Spleen (tissue), 11 donors: Measurements from ENCODE around the gene ILKAP. TPM values are rescaled to one million over a fixed set of nuclear protein-coding genes. Genes with fewer than 3 reads are reported as not detected.
"Not testable (repeated sequence)": the region's sequence is repeated elsewhere in the genome, so short reads cannot be mapped to it uniquely, and the experiment has no call there.

Source experiments
- DNase-seq: peaks from one replicate; pipeline ENCODE4 v3.0.0-alpha.2; 2020
- H3K27ac ChIP-seq, 8 donors: fragments of 200-600 bp; sonication (generic) in 7 of 8; 1 replicate in 4 of 8; 2 replicates in 4 of 8; pipeline versions ENCODE4 v1.5.0 to v1.8.0; 2016 to 2021; ENCODE audit warnings: inconsistent platforms in 4 of 8, mild to moderate bottlenecking in 4 of 8, moderate library complexity in 1 of 8
- H3K27me3 ChIP-seq, 7 donors: fragments of 200-600 bp; sonication (generic) in 6 of 7; replicated peaks in 1 of 7; 1 replicate in 4 of 7; 2 replicates in 3 of 7; pipeline versions ENCODE4 v1.5.0 to v1.8.0; 2016 to 2021; ENCODE audit warnings: inconsistent platforms in 3 of 7, mild to moderate bottlenecking in 1 of 7
- H3K36me3 ChIP-seq, 6 donors: fragments of 200-600 bp; sonication (generic) in 5 of 6; 1 replicate in 4 of 6; 2 replicates in 2 of 6; pipeline versions ENCODE4 v1.5.0 to v1.8.0; 2016 to 2021; ENCODE audit warnings: inconsistent platforms in 2 of 6
- H3K4me1 ChIP-seq, 6 donors: fragments of 200-600 bp; sonication (generic) in 5 of 6; 1 replicate in 3 of 6; 2 replicates in 3 of 6; pipeline versions ENCODE4 v1.5.0 to v1.8.0; 2016 to 2021; ENCODE audit warnings: inconsistent platforms in 3 of 6
- H3K4me3 ChIP-seq, 8 donors: fragments of 200-600 bp; sonication (generic) in 7 of 8; 1 replicate in 4 of 8; 2 replicates in 4 of 8; pipeline versions ENCODE4 v1.5.0 to v1.8.0; 2016 to 2021; ENCODE audit warnings: inconsistent platforms in 4 of 8, mild to moderate bottlenecking in 4 of 8, moderate library complexity in 2 of 8
- H3K9me3 ChIP-seq, 8 donors: fragments of 200-600 bp; sonication (generic) in 7 of 8; 1 replicate in 4 of 8; 2 replicates in 4 of 8; pipeline versions ENCODE4 v1.5.0 to v1.8.0; 2016 to 2021; ENCODE audit warnings: inconsistent platforms in 4 of 8
- CTCF ChIP-seq, 11 experiments: fragments of 200-600 bp in 7 of 11; fragments of 450-650 bp in 4 of 11; sonication (generic) in 4 of 11; IDR thresholded peaks in 8 of 11; conservative IDR thresholded peaks in 3 of 11; 1 replicate in 7 of 11; 2 replicates in 4 of 11; pipeline versions ENCODE4 v1.4.0 to v1.8.0; 2016 to 2021; ENCODE audit warnings: antibody characterized with exemption in 11 of 11, inconsistent platforms in 4 of 11, mild to moderate bottlenecking in 1 of 11
- POLR2A ChIP-seq, 3 donors: fragments of 450-650 bp; IDR thresholded peaks; one replicate each; pipeline ENCODE4 v1.5.1; 2017; ENCODE audit warnings: antibody characterized with exemption in 3 of 3, mild to moderate bottlenecking in 1 of 3
- POLR2AphosphoS5 ChIP-seq, 3 donors: sonication (generic); formaldehyde crosslinking; IDR thresholded peaks; one replicate each; pipeline ENCODE4 v1.5.1; 2017; ENCODE audit warnings: antibody characterized with exemption in 3 of 3
- WGBS, 5 donors: extraction: QIAGEN DNeasy Blood & Tissue Kit in 3 of 5; methylation state at CpG; one replicate each; pipeline versions ENCODE4 v1.1.5 to v1.1.7; 2013 to 2018; 5-methylcytosine and 5-hydroxymethylcytosine counted together
- intact Hi-C: fragments of 100-400 bp; cut with DNase I; formaldehyde crosslinking; loops from one replicate; pipeline ENCODE4 v1.15.0; 2023; ENCODE audit warnings: low total_unique reads
- polyA plus RNA-seq, 3 donors: library from polyadenylated mRNA; stranded (reverse); fragments of 200-250 nt; gene quantifications; one replicate each; pipeline ENCODE4 v1.2.1, GENCODE V29; 2013
- total RNA-seq, 7 donors: library from RNA; depleted of rRNA in 3 of 7; stranded (reverse); fragments of >200 nt in 3 of 7; fragmentation: NEBNext Ultra II Directional in 4 of 7; extraction: Animal tissue kit (Norgen Biotek cat#: 25700) in 4 of 7; gene quantifications; one replicate each; pipeline versions ENCODE4 v1.1.0 to v1.2.1, GENCODE V29; 2016 to 2021
- donor health status: healthy with polysubstance abuse.
- donor health status: DM: no; HTN: no; CAD: no; lungs with moderate emphysema.
- donor health status: DM: no; HTN: no; CAD: no.
- donor health status: Bipolar disorder and iron deficiency.
- donor health status: healthy.
- donor health status: DM: no; HTN: no; CAD: no.
- donor health status: DM: yes; HTN: yes; CAD: no.

ILKAP gene
- total and polyA plus RNA-seq, 10 donors = 39.7 to 64.5 (median 50.1) TPM

GRCh38 chr2:238172439-238172838, 31.1 kb downstream of the ILKAP start:
- no peaks in the 10 kb centered on the region for H3K4me1 ChIP-seq
- no peak for TF ChIP-seq CTCF (IDR thresholded peaks at IDR 0.05 in 8 of 11, conservative IDR thresholded peaks at IDR 0.05 in 3 of 11)
- TF ChIP-seq POLR2AphosphoS5 (IDR thresholded peaks at IDR 0.05) = peak in 2 of 3 donors; percentile 11 to 53
- no peak for TF ChIP-seq POLR2A (IDR thresholded peaks at IDR 0.05)
- no peaks in the 10 kb centered on the region for H3K9me3 ChIP-seq
- H3K27ac ChIP-seq = no peak overlapping the region
- intact Hi-C loops = no loop called here
- WGBS, 5 donors = 89 to 96% (median 91%) methylated on average over 13 to 14 of the region's 14 CpGs
- H3K27me3 ChIP-seq = no peaks in the 10 kb centered on the region
- no peak for DNase-seq
- peaks cover 7 to 100% (median 86%) of the 10 kb centered on the region in 6 donors for H3K36me3 ChIP-seq
- no peak overlapping the region for H3K4me3 ChIP-seq

- WGBS, 5 donors = 94 to 98% (median 95%) methylated on average over 9 of the region's 9 CpGs
- no peaks in the 10 kb centered on the region for H3K27me3 ChIP-seq
- no peak for DNase-seq
- peaks cover 7 to 100% (median 84%) of the 10 kb centered on the region in 6 donors for H3K36me3 ChIP-seq
- H3K4me1 ChIP-seq = no peaks in the 10 kb centered on the region
- H3K27ac ChIP-seq = no peak overlapping the region
- no peak for TF ChIP-seq POLR2AphosphoS5 (IDR thresholded peaks at IDR 0.05)
- H3K9me3 ChIP-seq = no peaks in the 10 kb centered on the region
- intact Hi-C loops = no loop called here
- H3K4me3 ChIP-seq = no peak overlapping the region
These were observed 31.8 kb downstream of the ILKAP start for GRCh38 chr2:238171575-238172187.

GRCh38 chr2:238171072-238171431, 32.4 kb downstream of the ILKAP start:
- intact Hi-C loops, DNase-seq, H3K27me3 ChIP-seq, H3K4me1 ChIP-seq, H3K4me3 ChIP-seq, H3K27ac ChIP-seq, H3K9me3 ChIP-seq: not testable (repeated sequence)
- 86 to 96% (median 90%) methylated on average over 5 of the region's 5 CpGs for WGBS, 5 donors
- H3K36me3 ChIP-seq = peaks cover 7 to 97% (median 83%) of the 10 kb centered on the region in 6 donors

- Histone ChIP-seq H3K4me3 (no peak overlapping the region), H3K4me1 (no peaks in the 10 kb centered on the region), H3K27me3 (no peaks in the 10 kb centered on the region), H3K9me3 (no peaks in the 10 kb centered on the region), H3K27ac (no peak overlapping the region), H3K36me3 (peaks cover 7 to 92% (median 80%) of the 10 kb centered on the region in 6 donors)
- no peak for DNase-seq
- no peak for TF ChIP-seq POLR2A (IDR thresholded peaks at IDR 0.05)
- peak in 2 of 3 donors; percentile 19 to 54 for TF ChIP-seq POLR2AphosphoS5 (IDR thresholded peaks at IDR 0.05)
- no peak for TF ChIP-seq CTCF (IDR thresholded peaks at IDR 0.05 in 8 of 11, conservative IDR thresholded peaks at IDR 0.05 in 3 of 11)
- 86 to 96% (median 92%) methylated on average over 21 of the region's 21 CpGs for WGBS, 5 donors
- intact Hi-C loops = no loop called here
These were observed 33.0 kb downstream of the ILKAP start for GRCh38 chr2:238170386-238171071.

GRCh38 chr2:238169708-238170251, 33.7 kb downstream of the ILKAP start:
- peaks cover 0 to 6% (median 0%) of the 10 kb centered on the region in 7 donors for H3K27me3 ChIP-seq
- H3K27ac ChIP-seq = no peak overlapping the region
- H3K4me3 ChIP-seq = no peak overlapping the region
- peaks cover 7 to 85% (median 76%) of the 10 kb centered on the region in 6 donors for H3K36me3 ChIP-seq
- intact Hi-C loops = no loop called here
- H3K9me3 ChIP-seq = no peaks in the 10 kb centered on the region
- 77 to 89% (median 83%) methylated on average over 5 of the region's 5 CpGs for WGBS, 5 donors
- no peak for DNase-seq
- H3K4me1 ChIP-seq = no peaks in the 10 kb centered on the region
- TF ChIP-seq POLR2AphosphoS5 (IDR thresholded peaks at IDR 0.05) (no peak), POLR2A (IDR thresholded peaks at IDR 0.05) (no peak), CTCF (IDR thresholded peaks at IDR 0.05 in 8 of 11, conservative IDR thresholded peaks at IDR 0.05 in 3 of 11) (no peak)
